ENCODE data around the gene FXYD3.

FXYD3 gene

DNA sequence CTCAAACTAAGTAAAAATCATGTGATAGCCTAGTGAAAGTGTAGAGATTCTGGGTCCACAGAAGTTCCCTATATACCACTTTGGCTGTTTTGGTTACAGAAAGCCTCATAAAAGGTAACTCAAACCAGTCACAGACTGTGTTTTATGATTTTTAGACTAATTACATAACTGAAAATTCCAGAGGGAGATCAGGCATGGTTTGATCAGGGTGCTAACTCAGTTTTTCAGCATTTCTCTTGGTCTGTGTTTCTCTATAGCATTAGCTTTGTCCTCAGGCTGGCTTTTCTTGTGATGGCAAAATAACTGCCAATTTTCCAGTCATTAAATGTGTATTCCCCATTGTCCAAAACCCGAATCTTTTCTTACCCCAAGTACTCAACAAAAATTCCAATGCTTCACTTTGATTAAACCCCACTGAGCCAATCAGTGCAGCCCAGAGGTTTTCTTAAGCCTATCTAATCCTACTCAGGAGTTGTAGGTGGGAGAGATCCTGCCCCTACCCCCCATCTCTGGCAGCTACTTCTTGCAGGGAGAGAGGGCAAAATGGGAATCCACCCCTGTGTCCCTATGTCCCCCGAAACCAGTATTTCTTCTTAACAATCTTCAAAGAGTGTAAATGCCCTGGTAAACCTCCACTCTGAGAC, 8.6 kb upstream of the FXYD3 start:
- H3K4me3 ChIP-seq (ENCODE audit: low read length), result no peak overlapping the region
- TF ChIP-seq, protein P1, sequence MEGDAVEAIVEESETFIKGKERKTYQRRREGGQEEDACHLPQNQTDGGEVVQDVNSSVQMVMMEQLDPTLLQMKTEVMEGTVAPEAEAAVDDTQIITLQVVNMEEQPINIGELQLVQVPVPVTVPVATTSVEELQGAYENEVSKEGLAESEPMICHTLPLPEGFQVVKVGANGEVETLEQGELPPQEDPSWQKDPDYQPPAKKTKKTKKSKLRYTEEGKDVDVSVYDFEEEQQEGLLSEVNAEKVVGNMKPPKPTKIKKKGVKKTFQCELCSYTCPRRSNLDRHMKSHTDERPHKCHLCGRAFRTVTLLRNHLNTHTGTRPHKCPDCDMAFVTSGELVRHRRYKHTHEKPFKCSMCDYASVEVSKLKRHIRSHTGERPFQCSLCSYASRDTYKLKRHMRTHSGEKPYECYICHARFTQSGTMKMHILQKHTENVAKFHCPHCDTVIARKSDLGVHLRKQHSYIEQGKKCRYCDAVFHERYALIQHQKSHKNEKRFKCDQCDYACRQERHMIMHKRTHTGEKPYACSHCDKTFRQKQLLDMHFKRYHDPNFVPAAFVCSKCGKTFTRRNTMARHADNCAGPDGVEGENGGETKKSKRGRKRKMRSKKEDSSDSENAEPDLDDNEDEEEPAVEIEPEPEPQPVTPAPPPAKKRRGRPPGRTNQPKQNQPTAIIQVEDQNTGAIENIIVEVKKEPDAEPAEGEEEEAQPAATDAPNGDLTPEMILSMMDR (conservative IDR thresholded peaks at IDR 0.05; ENCODE audit: low read length), result no peak
- DNase-seq (ENCODE audit: low read depth), result no peak

DNA sequence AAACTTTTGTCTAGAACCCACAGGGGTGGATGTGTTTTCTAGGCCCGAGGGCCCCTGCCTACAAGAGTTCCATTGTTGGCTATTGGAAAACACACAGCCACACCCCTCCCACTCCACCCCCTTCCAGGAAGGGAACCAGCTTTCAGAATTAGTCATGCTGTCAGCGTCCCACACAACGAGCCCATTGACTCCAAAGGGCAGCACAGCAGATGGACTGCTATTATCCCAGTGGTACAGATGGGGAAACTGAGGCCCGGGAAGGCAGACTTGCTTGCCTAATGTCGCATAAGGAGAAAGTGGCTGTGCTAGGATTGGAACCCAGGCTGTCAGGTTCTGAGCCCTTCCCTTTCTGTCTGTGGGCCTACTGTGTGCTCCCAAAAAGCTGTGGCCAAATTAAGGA, 8.1 kb upstream of the FXYD3 start:
- peak; percentile 29 for DNase-seq (ENCODE audit: low read depth)
- TF ChIP-seq, protein P1 (conservative IDR thresholded peaks at IDR 0.05; ENCODE audit: low read length), result no peak
- no peak overlapping the region for H3K4me3 ChIP-seq (ENCODE audit: low read length)

DNA sequence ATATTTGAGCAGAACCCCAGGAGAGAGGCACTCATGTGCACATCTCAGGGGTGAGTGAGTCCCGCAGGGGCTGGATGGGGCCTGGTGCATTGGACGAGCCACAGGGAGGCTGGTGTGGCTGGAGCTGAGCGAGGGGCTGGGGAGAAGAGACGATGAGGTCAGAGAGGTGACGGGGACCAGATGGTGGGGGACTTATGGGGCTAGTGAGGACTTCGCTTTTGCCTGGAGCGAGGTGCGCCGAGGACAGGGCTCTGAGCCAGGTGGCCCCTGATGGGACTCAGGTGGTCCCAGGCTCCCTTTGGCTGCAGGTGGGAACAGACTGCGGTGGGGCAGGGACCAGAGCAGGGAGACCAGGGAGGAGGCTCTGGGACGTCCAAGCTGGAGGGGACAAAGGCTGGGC, 6.9 kb upstream of the FXYD3 start:
- H3K4me3 ChIP-seq (ENCODE audit: low read length), result no peak overlapping the region
- no peak for DNase-seq (ENCODE audit: low read depth)
- TF ChIP-seq, protein P1 (conservative IDR thresholded peaks at IDR 0.05; ENCODE audit: low read length), result no peak

DNA sequence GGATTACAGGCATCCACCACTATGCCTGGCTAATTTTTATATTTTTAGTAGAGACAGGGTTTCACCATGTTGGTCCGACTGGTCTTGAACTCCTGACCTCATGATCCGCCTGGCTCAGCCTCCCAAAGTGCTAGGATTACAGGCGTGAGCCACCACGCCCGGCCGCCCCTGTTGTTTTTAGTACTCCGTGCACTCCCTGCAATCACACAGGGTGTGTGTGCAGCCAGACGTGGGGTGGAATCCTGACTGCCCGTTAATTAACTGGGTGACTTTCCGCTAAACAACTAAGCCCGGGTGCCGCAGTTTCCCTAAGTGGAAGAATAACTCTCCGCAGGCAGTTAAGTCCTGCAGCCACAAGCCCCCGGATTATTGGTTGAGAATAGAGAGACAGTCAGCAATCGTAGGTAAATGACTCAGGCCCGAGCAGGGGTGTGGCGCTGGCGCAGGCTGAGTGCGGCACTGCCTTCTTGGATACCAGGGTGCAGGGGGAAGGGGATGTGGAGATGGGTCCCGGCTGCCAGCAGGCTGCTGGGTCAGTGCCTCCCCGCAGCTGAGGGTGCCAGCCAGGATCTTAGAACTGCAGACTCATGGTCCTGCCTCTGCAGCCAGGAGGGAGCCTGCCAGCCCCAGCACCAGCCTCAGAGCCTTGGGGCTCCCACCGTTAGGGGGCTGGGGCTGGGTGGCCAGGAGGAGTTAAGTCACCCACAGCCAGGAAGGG, 6.1 kb upstream of the FXYD3 start:
- TF ChIP-seq, protein P1 (conservative IDR thresholded peaks at IDR 0.05; ENCODE audit: low read length), result no peak
- no peak overlapping the region for H3K4me3 ChIP-seq (ENCODE audit: low read length)
- no peak for DNase-seq (ENCODE audit: low read depth)

DNA sequence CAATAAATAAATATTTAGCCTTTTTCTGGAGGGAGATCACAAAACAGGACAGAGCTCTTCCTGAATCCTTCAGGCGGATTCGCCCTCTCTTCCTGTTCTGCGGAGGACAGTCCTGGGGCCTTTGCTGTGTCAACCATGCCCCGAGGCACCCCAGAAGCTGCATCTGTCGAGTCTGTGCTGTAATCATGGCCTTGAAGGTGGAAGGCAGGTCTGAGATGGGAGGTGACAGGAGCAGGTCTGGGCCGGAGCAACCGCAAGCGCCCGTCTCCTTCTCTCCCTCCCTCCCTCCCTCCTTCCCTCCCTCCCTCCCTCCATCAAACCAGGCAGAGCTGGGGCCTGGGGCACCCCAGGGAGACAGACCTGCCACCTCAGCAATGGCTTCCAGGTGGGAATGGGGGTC, 4.6 kb upstream of the FXYD3 start:
- no peak for DNase-seq (ENCODE audit: low read depth)
- TF ChIP-seq, protein P1 (conservative IDR thresholded peaks at IDR 0.05; ENCODE audit: low read length), result no peak
- H3K4me3 ChIP-seq (ENCODE audit: low read length), result no peak overlapping the region

DNA sequence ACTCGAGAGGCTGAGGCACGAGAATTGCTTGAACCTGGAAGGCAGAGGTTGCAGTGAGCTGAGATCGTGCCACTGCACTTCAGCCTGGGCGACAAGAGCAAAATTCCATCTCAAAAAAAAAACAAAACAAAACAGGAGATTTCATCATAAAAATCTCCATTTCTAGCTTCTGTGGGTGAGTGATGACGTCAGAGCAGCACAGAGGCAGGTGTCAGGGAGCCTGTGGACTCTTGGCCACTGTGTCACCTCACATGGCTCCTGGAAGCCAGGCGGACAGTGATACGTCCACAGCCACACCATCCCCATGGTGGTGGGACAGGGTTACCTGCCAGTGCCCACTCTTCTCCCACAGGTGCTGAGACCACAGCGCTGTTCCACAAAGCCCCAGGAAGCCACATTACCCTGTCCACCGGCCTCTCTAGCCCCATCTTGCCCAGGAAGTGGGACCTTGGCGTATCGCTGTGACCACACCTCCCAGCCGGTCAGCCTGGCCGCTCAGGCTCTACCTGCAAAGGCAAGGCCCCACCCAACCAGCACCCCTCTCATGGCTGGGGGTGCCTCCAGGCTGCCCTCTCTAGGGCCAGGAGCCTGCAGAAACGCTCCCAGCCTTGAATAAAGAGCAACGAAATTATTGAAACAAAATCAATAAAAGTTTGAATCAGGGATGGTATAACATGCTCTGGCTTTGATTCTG, 2.5 kb upstream of the FXYD3 start:
- TF ChIP-seq, protein P1 (conservative IDR thresholded peaks at IDR 0.05; ENCODE audit: low read length), result no peak
- H3K4me3 ChIP-seq (ENCODE audit: low read length), result no peak overlapping the region
- no peak for DNase-seq (ENCODE audit: low read depth)
